GM21529 (cell line): ENCODE results near the gene AMPH.
"Not testable (repeated sequence)": the region's sequence is repeated elsewhere in the genome, so short reads cannot be mapped to it uniquely, and the experiment has no call there.

Source experiments
- ATAC-seq: cut with Tn5 transposase; IDR thresholded peaks from one replicate; pipeline ENCODE4 v1.9.1; 2021; ENCODE audit not compliant: unreplicated experiment

Gene AMPH

DNA sequence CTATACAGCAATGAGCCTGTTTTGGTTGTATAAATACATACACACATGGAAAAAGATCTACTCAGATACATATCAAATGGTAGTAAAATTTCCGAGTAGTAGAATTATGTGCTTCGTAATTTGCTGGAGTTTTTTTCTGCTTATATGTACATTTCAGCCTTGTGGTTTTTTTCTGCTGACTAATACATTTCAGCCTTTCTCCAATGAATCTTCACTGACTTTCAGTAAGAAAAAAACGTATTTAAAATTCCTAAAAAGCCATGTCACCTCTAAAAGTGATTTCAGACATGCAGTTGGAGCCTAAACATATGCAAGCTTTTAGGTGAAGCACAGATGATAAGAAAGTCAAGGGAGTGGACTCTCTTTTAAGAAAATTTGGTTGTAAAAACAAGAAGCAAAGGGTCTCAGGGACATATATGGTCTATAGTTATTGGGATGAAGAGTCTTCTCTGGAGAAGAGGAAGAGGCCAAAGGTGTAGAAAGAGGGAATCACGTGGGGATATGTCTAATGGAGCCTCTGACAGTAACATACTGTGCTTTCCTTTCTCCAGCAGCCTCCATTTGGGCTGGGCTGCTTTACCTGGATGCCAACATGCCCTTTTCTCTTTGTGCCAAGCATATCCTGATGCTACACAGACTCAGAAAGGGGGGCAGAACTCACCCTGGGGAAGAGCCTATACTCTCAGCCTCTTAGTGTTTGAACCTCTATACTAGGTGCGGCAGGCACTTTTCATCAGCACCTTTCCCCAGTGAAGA is 2.4 kb downstream of the AMPH start:
- ATAC-seq: no peak

DNA sequence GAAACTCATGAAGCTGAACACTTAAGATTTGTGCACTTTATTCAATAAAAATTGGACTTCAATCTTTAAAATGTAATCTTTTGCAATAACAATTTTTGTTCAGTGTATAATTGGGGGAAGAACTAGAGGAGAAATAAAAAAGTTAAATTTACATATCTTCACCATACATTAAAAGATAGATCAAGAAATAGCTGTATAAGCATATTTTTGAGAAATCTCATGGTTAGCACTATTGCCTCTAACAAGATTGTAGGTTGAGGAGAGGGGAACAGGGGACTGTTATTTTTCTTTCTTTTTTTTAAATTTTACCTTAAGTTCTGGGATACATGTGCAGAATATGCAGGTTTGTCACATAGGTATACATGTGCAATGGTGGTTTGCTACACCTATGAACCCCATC is 5.3 kb downstream of the AMPH start:
- no peak for ATAC-seq

DNA sequence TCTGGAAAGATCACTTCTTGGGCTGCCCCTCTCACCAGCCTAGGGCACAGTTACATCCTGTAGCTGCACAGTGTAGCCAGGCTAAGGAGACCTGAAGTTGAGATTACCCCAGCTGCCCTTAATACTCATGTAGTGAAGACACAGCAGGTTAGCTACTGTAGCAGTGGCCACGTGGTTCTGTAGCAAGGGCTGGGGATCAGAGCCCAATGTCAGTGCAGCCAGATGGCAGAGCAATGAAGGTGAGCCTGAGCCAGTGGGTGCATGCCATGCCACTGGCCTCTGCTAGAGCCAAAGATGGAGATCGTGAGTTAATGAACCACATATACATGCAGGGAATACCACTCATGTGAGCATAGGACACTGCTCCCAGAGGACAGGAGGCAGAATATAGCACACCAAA is 15.5 kb downstream of the AMPH start:
- ATAC-seq: no peak

DNA sequence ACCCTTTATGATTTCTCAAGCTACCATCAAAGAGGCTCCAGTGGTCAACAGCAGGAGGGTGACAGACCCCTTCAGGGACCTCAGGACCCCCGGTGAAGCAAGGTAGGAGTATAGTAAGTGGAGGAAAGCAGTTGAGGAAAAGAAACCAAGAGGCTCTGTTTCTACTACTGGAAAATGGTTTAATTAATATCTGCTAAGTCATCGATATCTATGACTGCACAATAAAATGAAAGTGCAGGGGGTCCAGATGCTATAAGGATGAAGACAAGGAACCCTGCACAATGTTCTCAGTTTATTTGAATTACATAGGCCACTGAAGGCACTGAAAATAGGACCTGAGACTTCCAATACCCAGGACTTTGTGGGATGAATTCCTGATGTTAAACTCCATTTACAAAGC is 23.7 kb downstream of the AMPH start:
- no peak for ATAC-seq

DNA sequence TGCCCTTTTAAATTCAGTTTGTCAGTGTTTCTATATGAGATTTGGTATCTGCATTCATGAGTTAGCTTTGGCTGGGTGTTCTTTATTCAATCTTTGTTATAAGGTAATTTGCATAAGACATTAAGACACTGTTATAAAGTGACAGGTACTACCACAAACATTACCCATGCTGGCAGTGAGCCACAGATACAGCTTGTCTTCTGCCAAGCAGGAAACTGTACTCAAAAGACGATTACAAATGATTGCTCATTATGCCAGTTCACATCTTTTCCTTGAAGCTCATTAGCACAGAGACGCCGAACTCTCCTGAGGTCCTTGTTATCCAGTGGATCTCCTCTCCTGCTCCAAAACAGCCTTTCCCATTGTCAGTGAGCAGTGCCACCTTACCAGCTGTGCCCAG is 30.4 kb downstream of the AMPH start:
- ATAC-seq: no peak

DNA sequence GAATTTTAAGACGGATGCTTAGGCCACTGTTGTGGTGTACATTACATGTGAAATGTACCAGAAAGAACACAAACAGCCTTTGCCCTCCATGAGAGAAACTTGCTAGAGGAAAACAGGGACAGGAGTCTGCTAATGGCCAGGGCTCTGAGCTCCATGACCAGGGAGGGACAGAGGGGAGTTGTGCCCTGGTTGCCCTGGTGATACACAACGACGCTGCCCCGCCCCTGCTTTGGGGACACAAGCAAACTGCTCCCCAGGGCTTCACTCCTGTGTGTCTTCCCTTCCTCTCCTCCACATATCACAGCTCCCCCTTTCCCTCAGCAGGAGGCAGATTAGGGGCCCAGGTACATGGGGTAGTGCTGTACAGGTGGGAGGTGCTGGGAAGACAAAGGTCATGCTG is 36.2 kb downstream of the AMPH start:
- ATAC-seq: no peak

DNA sequence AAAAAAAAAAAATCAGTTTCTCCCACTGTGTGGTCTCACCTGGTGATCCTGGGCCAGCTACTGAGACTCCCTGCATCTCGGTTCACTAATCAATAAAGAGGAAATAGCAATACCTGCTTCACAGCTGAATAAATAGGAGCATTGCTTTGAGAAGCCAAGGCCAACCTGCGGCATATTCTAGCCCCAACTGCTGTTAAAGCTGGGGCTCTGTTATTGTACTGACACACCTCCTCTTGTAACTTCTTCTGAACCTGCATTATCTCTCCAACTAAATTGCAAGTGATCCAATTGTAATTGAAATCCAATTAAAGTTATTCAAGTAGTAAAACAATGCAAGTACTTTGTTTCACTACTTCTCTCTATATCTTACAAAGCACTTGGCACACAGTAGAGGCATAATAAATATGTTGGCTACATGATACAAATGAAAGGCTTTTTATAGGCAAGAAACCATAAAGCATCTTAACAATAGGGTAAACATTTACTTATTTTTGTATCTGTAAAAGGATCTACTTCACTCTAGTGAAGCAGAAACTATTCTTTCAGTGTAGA is 38.4 kb downstream of the AMPH start:
- no peak for ATAC-seq

DNA sequence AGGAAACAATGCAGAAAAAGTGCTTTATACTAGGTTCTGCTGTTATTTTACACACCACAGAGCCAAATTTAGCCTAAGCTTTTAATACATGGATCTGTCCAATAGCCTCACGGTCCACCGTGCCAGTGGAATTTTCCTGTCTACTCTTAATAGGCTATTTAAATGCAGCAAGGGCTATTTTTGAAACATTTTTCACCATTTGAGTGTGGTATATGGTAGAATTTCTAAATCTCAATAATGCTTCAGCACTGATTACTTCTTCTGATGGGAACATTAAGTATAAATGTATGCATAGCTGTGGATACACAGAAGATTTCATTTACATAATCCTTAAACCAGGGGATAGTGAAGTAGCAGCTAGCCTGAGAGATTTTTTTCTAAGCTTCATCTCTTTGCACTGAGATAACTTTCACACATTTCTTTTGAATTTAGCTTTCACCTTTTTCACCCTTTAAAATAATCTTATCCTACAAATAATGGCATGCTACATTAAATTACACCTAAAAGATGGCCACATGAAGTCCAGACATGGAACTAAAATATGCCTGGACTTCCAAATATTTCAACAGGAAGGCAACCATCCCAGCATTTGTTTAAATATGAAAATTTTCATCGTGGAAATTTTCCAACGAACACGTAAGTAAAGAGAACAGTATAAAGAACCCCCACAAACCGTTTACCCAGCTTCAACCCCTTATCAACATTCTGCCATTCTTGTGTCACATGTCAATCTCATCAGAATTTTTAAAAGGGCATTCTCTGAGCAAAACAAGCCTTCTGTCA is 45.4 kb downstream of the AMPH start:
- no peak for ATAC-seq

DNA sequence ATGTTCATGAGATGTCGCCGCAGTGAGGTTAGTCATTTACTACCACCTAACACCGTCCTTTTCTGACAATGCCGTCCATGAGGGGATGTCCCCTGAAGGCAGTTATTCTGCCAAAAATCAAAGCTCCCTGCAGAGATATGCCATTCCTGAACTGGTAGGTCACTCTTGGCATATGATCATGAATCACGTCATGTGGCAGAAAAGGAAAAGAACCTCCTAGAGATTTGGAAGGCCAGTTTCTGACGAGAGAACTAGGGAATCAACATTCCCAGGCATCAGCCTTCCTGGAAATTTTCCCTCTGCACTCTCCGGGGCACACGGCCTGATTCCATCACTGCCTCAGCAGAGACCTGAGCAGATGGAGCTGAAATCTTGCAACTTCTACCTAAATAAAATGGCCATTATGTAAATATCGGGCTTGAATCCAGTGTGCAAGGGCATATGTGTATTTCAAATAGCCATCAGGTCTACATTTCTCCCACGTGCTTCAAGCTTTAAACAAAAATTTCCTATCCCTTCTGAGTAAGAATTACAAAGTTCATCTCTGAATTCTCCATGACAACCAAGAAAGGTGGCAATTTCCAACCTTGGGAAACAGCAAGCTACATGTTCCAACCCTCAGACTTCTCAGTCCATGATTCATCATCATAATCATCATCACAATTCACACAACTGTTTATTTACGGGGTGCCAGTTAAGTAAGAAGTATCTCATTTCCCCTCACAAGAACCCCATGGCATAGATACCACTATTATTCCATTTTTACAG is 46.5 kb downstream of the AMPH start:
- no peak for ATAC-seq

DNA sequence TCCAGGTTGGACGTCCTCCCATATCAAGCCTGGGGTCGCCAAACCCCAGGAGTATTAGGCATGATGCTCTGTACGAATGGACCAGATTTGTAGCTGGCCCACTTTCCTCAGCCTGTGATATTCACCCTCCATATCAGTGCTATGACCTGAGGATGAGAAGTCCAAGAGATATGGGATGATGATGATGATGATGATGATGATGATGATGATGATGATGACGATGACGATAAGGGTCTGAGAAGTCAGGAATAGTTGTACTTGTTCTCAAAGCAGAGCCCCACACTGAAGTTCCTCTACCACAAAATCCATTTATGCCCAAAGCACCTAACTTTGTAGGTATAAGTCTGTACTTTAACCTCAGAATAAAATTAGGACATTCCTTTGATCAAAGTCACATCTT is 50.7 kb downstream of the AMPH start:
- ATAC-seq: no peak

DNA sequence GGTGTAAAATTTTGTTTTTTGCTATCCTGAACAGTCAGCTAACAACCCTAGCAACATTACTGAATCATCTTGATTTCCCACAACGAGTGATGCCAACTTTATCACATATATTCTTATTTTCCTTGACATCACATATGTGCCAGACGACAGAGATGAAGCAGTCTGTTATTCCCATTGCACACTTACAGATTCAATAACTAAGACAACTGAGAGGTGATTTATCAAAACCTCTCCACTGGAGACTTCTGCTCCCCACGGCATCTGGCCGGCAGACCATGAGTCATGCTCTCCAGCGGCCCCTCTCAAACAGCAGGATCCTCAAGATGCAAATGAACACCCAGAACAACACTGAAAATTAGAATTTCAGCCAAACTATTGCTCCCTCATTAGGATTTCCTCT is 57.1 kb downstream of the AMPH start:
- no peak for ATAC-seq

DNA sequence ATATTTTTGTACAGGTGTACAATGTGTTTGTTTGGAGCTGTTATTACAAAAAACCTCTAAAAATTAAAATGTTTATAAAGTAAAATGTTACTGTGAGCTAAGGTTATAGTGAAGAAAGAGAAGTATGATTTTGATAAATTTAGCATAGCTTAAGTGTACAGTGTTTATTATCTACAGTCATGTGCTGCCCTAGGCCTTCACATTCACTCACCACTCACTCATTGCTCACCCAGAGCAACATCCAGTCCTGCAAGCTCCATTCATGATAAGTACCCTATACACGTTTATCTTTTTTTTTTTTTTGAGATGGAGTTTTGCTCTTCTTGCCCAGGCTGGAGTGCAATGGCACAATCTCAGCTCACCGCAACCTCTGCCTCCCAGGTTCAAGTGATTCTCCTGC is 59.6 kb downstream of the AMPH start:
- ATAC-seq: not testable (repeated sequence)

DNA sequence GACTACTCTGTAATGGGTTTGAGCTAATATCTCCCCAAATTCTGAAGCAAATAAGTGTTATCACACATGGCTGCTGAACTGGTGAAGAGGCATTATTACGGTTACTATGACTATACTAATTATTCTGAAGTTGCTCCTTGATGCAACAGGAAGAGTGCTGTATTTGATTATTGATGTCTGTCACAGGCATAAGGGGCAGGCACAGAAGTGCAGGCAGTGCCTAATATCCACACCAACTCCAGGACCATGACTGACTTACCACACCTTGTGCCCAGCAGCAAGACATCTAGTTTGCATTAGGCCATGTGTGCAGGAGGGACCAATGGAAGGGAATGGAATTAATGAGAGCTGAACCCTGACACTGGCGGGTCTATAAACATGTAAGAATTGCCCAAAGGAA is 62.7 kb downstream of the AMPH start:
- ATAC-seq: no peak

DNA sequence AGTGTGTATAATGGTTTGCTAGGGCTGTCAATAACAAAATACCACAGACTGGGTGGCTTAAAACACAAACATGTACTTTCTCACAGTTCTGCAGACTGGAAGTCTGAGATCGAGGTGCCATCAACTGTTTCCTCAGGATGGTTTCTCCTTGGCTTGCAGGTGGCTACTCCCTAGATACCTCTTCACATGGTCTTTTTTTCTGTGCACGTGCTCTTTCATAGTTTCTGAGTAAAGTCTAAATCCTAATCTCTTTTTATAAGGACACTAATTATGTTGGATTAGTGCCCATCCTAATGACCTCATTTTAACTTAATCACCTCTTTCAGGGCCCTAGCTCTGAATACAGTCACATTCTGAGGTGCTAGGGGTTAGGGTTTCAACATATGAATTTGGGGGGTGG is 65.9 kb downstream of the AMPH start:
- ATAC-seq: no peak

DNA sequence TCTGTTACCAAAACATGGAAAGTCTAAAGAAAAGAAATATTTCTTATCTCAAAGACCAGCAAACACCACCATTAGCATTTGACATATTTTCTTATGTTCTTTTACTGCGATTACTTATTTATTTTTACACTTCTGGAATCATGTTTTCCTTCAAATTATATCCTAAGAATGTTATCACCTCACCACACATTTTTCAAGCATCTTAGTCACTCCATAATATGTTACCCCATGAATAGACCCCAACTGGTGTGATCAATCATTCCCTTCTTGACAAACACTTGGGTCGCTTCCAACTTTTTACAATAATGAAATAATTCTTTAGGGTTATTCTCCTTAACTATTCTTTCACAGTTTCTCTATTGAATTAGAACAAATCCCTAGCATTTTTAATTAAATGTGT is 67.4 kb downstream of the AMPH start:
- no peak for ATAC-seq

DNA sequence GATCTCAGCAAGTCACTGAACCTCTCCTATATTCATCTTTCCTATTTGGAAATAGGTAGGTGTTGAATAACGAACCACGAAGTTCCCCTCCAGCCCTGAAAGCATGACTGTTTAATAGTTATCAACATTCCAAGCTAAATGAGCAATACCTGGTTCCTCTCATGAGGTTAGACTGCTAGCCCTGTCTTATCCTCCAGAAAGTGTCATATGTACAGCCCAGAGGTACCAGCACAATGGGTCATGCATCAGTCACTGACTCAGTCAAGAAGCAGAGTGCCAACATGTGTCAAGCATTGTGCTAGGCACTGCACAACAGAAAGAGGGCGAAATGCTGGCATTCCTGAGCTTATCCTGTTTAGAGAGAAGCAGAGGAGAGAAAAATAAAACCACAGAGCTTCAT is 70.0 kb downstream of the AMPH start:
- no peak for ATAC-seq

DNA sequence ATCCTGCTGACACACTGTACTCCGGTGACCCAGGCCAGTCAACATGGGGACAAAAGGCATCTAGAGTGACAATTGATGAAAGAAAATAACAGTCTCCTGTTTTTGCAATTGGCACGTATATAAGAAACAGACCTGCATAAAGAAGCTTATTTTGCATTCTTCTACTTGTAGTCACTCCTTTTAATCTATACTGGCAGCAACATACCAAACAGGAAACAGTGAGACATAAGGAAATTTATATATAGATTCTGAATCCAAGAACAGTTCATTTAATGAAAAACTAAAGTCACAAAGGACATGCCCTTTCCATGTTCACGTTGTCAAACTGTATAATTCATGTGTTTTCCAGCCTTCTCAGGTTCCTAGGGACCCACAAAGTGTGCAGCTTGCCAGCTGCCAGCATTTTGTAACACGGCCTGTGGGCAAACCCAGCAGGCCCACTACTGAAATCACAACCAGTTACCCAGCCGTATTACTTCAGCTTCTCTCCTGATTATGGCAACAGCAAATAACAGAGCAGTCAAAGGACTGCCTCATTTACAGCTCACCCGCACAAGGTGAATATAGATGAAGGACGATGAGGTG is 72.3 kb downstream of the AMPH start:
- no peak for ATAC-seq

DNA sequence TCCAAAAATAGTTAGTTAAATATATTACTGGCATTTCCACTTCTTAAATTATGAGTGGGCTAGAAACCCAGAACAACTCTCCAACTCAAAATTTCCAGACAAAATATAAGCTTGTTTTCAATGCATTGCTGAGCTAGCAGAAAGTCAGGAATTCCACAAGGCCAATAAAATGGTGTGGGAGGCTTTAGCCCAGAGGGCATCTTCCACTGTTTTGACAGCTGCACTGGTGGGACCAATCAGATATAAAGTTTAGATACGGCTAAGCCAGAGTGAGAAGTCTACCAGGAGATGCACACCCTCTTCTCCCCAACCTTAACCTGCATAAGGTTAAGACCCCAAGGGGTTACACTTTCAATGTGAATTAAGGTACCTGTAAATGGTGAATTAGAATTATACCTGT is 76.6 kb downstream of the AMPH start:
- ATAC-seq: no peak

DNA sequence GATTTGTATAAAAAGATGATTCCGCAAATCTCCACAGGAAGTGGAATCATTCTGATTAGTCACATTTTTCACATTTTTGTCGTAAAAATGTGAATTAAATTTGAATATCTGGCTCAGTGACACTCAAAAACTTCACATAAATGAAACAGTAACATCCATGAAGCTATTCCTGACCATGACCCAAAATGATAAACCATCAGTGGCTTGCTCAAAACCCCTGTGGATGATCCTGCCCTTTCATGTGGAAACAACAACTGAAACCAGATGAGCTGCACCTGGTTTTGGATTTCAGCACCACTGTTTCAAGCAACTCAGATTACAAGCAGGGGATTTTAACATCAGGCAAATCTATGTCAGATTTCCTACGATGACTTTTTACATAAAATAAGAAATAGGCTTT is 80.3 kb downstream of the AMPH start:
- ATAC-seq: no peak

DNA sequence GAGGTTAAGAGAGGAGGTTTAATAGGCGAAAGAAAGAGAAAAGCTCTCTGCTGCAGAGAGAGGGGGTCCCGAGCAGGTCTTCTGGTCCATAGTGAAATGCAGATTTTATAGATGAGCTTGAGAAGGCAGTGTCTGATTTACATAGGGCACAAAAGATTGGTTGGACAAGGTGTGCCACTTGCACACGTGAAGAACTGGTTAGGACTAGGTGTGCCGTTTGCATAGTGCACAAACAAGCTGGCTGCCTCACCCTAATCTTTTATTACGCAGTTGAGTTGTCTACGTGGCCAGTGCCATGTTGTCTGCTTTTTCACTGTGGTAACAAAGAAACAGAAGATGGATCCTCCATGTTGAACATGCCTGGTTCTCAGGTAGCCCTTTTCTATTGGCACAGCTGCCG is 82.6 kb downstream of the AMPH start:
- ATAC-seq: no peak

DNA sequence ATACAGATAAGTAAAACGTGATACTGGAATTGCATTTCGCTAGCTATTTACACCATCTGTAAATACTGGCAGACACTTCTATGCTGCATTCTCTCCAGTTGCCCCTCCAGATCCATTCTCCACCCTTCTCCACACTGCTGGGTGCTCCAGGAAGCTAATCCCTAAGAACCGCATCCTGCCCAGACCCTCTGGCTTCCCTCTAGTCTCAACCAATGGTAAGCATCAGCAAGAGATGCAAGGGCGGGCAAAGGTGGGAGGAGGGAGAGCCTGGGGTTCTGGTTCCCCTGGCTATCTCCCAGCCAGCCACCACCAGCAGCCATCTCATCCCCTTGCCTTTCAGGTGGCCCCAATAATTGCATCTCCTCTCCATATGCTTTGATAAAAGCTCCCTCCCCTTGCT is 84.4 kb downstream of the AMPH start:
- no peak for ATAC-seq
